Lower leg skin (tissue), 3 donors: ENCODE data around the gene KDM4B.

Experiments
- POLR2A ChIP-seq, 2 donors: fragments of 450-650 bp; IDR thresholded peaks; one replicate each; pipeline ENCODE4 v1.6.1; 2016 to 2017; ENCODE audit warnings: antibody characterized with exemption in 2 of 2, mild to moderate bottlenecking in 1 of 2, moderate library complexity in 1 of 2
- TF ChIP-seq, protein P1 (sequence below), 3 donors: fragments of 450-650 bp; IDR thresholded peaks; one replicate each; pipeline ENCODE4 v1.5.1; 2016; ENCODE audit warnings: antibody characterized with exemption in 3 of 3, mild to moderate bottlenecking in 3 of 3, moderate library complexity in 2 of 3

DNA sequence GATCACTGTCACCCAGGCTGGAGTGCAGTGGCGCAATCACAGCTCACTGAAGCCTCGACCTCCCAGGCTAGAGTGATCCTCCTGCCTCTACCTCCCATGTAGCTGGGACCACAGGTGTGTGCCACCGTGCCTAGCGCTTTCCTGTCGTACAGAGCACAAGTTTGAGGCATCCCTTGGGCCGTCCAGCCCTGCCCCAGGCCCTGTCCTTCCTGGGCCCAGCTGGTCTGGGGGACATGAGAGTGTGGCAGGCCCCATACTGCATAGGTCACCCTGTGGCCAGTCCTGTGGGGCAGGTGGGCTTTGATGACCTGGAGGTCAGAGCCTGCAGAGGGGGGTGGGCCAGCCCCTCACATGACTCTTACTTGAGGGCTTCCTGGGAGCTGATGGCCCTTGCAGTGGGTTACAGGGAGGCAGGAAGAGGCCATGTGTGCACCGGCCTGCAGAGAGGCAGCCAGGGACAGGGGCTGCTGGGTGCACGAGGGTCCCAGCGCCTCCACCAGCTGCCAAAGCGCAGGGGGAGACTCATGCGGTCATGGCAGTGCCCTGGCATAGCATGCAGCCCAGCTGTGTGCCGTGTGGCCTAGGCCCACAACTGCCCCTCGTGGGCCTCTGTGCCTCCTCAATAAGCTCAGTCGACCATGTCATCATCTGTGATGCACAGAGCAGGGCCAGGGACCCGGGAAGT is 61.4 kb downstream of the KDM4B start:
- TF ChIP-seq, protein P1, sequence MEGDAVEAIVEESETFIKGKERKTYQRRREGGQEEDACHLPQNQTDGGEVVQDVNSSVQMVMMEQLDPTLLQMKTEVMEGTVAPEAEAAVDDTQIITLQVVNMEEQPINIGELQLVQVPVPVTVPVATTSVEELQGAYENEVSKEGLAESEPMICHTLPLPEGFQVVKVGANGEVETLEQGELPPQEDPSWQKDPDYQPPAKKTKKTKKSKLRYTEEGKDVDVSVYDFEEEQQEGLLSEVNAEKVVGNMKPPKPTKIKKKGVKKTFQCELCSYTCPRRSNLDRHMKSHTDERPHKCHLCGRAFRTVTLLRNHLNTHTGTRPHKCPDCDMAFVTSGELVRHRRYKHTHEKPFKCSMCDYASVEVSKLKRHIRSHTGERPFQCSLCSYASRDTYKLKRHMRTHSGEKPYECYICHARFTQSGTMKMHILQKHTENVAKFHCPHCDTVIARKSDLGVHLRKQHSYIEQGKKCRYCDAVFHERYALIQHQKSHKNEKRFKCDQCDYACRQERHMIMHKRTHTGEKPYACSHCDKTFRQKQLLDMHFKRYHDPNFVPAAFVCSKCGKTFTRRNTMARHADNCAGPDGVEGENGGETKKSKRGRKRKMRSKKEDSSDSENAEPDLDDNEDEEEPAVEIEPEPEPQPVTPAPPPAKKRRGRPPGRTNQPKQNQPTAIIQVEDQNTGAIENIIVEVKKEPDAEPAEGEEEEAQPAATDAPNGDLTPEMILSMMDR (IDR thresholded peaks at IDR 0.05) = no peak
- TF ChIP-seq POLR2A (IDR thresholded peaks at IDR 0.05) = no peak
